Melanocyte of skin (primary cell): ENCODE measurements around the gene RAB27B. TPM values are rescaled to one million over a fixed set of nuclear protein-coding genes. Genes with fewer than 3 reads are reported as not detected.

Source experiments
- total RNA-seq, 2 donors: library from RNA; depleted of rRNA; stranded (reverse); fragments of >200 nt; gene quantifications; 2 replicates each; pipeline ENCODE4 v1.2.3, GENCODE V29; 2012

Gene RAB27B
- under 1 TPM; 0.34 to 0.67 TPM for total RNA-seq

GRCh38 chr18:54828281-54828881 is at the start of gene RAB27B:
Gene RAB27B (plus strand): TSS chr18:54828477. CDS start chr18:54877586, 49,109 bp downstream.

Other genes with a start within 250 kb of the RAB27B start
- not detected for gene DYNAP, start 237.2 kb upstream of the RAB27B start, total RNA-seq
- under 1 TPM in 1 of 2 donors, not detected in 1; under 0.01 TPM for gene CCDC68, start 131.0 kb downstream of the RAB27B start, total RNA-seq